Activated T-cell treated with anti-CD3 and anti-CD28 coated beads for 1 hour (primary cell): ENCODE results near the gene HMX1.

ENCODE experiments used
- DNase-seq: peaks from one replicate; pipeline ENCODE4 v3.0.0-alpha.2; 2020; ENCODE audit warnings: low read depth

The HMX1 gene

DNA sequence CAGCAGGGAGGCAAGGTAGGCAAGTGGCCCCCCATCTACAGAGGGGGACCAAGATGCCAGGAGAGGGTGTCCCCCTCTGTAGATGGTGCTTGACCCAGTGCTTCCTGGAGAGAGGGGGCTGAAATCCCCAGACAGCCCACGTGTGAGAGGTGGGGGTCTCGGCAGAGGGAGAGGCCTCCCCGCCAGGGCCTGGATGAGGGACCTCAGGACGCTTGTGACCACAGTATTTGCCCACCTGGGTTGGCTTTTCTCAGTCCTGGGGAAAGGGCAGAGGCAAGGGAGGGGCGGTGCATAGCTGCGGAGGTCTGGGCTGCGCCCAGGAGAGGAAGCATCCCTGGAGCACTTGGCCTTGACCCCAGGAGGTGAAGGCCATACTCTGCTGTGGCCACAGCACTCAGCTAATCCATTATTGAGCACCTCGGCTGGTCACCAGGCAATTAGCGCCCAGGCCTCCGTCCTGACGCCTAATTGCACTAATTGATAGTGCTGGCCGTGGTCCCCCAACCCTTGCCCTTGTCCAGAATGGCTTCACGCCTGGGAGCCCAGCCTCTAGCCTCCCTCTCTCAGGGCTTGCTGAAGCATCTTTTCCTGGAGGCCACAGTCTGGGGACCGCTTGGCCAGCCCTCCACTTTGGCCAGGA lies 30.7 kb downstream of the HMX1 start:
- no peak for DNase-seq

DNA sequence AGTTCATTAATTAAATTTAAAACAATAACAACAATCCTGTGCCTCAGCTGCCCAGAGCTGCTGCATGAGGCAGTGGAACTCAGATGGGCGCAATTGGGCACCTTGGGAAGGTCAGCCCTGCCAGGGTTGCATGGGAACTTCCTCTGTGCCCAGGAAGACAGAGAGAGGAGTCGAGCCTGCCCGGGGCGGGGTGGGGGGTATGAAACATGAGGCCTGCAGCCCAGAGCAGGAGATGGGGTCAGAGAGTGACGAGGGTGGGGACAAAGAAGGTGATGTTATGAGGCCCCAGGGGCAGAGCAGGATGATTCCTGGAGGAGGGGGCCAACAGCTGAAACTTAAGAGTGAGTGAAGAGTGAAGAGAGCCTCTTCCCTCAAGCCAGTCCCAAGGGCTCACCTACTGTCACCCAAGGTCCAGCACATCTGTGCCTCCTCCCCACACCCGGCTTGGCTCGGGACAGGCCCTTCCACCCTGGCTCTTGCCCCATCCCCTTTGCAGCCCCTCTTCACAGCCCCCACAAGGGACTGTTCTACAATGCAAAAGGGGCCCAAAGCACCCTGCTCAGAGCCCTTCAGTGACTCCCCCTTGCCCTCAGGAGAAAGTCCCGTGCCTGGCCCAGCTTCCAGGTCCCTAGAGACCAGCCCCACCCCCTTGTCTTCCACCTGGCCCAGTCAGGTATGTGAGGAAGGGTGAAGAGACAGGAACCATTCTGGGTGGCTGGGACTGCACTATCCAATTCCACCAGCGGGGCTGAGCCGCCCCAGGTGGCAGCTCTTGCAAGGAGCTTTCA lies 31.4 kb downstream of the HMX1 start:
- DNase-seq, result no peak

DNA sequence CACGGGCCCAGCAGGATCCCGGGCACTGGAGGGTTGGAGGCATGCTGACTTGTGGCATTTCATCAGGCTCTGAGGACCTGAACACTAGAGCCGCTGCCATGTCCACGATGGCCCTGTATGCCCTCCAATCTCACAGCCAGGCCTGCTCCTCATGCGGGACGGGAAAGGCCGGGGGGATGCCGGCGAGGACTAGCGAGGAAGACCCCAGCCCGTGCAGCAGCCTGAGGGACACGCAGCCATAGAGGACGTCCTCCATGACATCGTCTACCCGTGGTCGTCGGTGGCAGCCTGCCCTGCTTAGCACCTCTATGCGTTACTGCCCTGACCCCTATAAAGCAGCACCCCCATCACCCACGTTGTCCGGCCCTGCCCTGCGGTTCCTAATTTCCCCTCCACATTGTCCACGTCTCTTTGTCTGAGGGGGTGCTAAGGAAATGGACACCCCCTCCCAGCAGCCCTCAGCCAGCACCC lies 32.6 kb downstream of the HMX1 start:
- no peak for DNase-seq

DNA sequence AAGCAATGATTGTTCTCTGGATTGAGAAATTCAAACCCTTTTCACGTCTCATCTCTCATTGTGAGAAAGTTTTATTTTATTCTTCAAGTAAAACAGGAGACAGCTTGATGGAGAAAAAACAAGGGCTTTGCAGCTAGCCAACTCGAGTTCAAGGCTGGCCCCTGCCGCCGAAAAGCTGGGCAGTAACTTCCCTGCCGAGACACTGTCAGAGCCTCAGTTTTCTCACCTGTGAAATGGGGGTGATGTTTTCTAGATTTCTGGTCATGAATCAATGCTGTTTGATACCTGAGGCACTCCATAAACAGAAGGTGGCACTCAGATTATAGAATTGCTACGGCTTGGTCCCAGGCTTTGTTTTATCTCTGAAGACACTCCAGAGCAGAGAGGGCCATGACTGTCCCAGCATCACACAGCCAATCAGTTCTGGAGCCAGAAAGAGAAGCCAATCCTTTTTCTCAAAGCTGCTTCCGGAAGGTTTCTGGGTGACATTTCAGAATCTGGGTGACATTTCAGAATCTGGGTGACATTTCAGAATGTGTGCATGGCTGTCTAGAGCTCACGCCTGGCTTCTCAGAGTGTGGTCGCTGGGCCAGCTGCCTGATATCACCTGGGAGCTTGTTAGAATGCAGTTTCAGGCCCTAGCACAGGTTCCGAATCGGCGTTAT lies 33.2 kb downstream of the HMX1 start:
- DNase-seq, result no peak

DNA sequence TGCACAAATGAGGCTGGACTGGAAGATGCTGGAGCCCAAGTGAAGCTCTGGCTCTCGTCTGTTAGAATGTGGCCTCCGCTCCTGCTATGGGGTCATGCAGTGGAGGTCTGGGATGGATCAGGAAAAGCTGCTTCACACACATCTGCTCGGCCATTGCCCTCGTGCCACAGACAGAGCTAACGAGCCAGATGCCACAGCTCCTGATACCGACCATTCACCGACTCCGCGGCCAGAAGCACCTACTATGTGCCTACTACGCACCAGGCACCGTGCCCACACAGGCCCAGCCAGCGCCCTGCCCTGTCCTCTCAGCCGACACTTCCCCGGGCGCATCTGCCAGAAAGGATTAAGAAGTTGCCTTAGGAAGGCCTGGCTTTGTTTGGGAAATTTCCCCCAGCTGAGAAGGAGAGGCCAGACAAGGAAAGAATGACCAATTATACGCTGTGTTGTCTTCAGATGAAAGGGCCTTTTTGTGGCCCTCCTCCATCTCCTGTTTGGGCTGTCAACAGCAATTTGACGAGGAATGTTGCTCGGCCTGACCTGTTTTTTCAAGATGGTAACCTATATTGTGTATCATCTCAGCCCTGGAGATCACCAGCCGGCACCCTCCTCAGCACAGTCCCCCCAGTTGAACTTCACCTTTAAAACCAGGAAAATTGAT lies 34.3 kb downstream of the HMX1 start:
- DNase-seq, result no peak

DNA sequence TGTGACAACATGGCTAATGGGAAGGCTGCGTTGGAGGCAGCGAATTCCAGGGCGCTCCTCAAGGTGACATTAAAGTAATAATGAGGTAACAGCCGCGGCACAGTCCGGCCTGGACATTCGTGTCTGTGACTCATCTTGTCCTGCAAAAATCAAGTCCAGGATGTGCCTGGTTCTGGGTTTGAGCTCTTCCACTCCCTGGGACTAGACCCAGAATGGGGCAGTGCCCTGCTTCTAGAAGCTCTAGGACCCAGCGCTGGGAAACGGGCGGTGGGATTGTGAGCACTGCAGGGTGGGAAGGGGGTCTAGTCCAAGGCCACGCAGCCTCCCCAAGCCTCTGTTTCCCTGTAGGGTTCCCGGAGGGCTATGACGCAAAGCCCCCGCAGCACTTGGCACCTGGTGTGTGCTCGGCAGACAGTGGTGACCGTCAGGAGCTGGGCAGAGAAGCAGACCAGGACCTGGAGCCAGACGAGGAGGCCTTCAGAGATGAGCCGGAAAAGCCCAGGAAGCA lies 34.9 kb downstream of the HMX1 start:
- DNase-seq, result no peak

DNA sequence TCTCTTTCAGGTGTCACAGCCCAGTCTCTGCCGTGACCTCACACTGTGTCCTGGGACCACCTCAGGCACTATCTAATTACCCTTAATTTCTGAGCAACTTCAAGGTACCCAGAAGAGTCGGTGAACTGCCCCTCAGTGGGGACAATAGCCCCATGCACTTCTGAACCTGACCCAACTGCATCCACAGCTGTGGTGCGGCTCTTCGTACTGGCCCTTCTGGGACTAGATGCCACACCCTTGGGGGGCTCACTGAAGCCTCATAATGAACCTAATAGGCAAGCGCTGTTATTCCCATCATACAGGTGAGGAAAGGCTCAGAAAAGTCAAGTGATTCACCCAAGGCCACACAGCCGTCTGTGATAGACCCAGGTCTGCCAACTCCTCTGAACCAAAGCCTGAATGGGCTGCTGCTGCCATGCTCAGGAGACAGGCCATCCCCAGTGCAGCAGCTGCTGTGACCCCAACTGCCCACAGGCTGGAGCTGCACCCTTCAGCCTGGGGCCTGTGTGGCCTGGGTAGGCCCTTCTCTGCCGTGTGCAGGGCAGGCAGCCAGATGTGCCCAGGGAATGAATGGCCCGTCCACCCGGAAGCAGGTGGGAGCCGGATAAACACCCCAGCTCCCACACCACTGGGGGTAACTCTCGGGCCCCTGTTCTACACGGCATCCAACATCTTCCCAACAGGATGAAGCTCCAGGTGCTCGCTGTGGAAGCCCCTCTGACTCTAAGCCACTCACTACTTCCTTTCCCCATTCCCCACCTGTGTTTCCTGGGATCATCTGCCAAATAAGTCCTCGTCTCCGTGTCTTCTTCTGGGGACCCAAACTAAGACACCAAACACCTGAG lies 35.9 kb downstream of the HMX1 start:
- DNase-seq, result no peak

DNA sequence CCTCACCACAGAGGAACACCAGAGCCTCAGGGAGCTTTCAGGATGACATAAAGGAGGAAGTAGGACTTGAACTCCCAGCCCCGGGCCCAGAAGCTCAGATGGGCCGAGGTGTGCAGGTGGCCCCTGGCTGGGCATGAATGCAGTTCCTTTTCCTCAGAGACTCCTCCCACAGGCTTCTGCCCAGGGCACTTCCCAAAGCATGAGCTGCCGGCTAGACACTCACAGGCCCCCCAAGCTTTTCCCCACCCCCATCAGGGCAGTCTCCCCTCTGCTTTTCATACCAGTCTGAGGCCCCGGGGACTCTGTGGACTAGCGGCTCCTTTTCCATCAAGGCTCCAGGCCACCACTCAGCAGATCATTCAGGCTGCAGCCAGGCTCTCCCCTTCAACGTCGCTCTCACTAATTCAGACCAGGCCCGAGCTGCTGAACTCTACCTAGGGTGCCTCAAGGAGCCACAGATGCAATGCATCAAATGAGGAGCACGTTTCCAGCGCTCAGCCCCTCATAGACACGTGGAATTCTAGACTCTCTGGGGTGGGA lies 36.9 kb downstream of the HMX1 start:
- DNase-seq, result no peak

DNA sequence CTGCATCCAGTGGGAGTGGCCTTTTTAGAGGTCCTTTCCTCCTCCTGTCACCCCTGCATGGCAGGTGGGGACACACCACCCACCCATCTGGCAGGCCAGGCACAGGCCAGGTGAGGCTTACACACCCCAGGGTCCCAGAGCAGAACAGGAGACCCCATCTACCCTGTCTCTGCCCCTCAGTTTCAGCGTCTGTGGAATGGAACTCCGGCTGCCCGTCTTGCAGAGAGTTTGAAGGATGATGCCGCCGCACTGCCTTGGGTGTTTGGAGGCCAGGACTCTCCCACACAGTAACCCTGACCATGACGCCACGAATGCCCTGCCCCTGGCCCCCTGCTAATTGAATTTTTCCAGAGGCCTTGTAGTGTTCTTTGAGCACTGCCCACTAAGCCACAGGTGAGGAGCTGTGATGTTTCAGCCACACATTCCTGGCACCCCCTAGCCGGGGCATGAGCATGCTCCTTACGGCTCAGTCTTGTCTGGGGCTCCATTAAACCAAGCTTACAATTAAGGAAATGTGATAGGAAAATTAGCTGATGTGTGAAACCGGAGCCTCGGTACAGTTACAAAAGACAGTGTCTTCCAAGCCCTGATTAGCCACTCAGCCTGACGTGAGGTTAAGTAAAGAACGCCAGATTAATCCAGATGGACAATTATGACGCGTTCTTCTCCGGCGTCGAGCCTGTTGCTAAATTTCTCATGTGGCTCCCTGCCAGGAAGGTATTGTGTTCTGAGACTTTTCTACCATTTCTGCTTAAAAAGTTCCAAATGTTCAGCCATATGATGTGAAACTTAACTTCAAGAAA lies 39.3 kb downstream of the HMX1 start:
- DNase-seq, result no peak

DNA sequence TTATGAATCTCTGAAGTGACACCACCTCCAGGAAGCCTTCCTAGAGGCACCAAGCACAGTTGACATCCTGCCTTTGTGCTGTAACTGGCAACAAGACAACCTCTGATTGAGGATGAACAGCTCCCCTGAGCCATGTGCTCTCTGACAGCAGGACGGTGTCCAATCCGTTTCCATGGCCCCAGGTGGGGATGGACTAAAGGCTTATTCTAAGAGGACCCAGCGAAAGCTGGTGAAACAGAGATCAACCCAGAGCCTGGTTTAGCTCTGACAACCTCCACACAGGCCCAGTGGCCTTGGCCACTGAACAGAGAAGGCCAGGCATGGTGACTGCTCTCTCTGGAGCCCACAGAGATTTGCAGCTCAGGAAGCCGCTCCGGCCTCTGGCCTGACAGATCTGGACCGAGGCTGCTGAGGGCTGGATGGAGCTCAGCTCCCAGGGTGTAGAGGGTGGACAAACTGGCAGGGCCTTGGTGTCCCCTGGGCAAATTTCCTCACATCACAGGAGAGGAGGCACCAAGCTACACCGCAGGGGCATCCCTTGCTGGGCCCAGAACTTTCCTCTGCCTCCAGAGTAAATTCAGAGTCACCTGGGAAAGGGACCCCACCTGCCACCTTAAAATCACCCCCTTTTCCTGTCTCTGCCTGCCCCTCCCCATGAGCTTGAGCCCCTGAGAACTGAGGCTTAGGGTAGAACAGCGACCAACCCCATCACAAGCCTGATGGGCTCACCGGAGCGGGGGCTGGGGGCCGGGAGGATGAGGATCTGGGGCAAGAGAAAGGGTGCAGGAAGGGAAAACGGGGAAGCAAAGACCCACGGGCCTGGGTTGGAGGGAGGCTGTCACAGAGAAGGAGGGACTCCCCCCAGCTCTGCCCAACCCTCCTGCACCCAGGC lies 40.2 kb downstream of the HMX1 start:
- DNase-seq, result no peak

DNA sequence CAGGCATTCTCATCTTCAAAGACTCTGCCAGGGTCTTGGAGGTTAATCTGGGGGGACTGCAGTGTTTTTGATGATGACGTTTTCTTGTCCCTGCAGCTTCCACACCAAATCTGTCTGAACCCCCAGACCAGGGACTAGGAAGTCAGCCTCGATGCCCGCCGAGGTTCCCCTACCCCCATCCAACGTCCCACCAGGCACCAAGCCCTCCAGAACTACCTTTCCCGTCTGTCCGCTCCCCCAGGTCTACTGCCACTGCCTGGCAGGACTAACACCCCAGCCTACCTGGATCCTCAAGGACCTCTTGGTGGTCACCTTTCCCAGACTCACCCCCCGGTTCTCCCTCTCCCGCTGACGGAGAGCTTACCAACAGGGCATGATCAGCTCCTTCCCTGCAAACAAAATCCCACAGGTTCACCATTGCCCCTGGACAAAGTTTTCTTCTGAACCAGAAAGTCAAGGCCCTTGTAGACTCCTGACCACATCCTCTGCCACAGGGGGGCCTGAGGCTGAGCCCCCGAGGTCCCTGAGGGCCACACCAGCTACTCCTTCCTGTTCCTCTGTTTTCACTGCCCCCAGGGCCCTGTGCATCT lies 40.9 kb downstream of the HMX1 start:
- DNase-seq, result no peak

DNA sequence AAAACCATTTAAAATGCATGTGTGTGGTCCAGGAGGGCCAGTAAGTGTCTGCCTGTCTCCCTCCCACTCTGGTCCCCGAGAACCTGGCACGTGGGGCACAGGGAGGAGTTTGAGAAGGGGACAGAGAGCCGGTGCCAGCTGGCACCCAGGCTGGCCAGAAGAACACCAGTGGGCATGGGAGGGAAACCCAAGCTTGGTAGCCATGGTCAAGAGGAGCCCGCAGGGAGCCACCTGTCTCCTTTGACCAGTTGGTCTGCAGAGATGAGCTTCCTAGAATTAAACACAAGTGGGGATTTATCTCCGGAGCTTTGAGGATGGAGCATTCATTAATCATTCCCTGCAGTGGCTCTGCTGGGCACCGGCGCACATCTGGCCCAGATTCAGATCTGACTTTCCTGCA lies 41.6 kb downstream of the HMX1 start:
- DNase-seq, result no peak

DNA sequence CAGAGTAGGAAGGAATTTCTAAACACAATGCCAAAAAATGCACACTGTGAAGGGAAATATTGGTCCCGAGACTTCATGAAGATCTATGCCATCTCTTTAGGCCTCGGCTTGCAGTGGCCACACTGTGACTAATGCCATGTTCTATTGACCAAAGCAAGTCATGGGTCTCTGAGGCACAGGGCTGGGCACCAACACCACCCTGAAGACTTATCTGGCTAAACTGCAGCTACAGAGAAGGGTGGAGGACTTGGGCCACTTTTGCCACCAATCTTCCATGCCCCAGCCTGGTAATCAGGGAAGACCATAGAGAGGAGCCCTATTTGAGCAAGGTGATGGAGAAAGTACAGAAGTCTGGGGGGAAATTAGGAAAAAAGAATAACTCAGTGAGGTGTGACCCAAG lies 42.1 kb downstream of the HMX1 start:
- no peak for DNase-seq

DNA sequence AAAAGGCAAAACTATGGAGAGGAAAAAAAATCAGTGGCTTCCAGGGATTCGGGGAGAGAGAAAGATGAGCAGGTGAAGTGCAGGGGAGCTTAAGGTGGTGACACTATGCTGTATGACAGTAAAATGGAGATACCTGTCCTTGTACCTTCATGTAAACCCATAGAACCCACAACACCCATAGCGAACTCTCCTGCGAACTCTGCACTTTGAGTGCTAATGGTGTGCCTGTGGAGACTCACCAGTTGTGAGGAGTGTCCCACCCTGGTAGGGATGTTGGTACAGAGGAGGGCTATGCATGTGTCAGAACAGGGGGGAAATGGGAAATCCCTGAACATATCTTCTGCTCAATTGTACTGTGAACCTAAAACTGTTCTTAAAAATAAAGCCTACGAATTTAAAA lies 42.8 kb downstream of the HMX1 start:
- DNase-seq, result no peak

DNA sequence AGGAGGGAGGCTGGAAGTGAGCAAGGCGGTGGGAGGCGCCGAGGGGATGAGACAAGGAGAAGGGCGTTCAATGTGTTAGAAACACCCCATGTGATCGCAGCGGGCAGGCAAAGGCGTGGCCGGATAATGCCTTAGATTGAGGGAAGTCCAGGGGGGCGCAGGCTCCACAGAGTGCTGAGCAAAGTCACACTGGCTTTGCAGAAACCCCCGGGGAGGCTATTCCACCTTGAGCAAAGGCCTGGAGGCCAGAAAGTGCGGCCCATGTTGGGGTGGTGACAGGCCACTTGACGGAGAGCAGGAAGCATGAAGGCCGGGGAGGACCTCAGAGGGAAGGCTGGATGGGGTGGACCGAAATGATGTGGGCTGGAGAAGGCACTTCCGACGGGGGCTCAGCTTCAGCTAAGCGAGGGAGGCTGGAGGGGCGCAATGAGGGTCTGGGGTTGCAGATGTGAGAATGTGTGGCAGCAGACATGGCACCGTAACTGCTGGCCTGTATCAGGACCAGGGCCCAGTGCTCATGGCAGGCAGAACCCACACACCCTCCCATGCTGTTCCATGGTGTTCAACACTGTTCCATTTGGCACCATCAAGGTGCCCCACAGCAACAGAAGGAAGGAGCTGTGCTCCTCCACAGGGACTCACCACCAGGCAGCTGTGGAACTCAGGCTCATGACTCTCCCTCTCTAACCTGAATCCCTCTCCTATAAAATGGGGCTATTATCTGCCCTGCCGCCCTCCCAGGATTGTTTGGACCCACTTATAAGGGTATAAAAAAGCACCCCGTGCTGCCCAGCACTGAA lies 50.3 kb downstream of the HMX1 start:
- DNase-seq, result no peak

DNA sequence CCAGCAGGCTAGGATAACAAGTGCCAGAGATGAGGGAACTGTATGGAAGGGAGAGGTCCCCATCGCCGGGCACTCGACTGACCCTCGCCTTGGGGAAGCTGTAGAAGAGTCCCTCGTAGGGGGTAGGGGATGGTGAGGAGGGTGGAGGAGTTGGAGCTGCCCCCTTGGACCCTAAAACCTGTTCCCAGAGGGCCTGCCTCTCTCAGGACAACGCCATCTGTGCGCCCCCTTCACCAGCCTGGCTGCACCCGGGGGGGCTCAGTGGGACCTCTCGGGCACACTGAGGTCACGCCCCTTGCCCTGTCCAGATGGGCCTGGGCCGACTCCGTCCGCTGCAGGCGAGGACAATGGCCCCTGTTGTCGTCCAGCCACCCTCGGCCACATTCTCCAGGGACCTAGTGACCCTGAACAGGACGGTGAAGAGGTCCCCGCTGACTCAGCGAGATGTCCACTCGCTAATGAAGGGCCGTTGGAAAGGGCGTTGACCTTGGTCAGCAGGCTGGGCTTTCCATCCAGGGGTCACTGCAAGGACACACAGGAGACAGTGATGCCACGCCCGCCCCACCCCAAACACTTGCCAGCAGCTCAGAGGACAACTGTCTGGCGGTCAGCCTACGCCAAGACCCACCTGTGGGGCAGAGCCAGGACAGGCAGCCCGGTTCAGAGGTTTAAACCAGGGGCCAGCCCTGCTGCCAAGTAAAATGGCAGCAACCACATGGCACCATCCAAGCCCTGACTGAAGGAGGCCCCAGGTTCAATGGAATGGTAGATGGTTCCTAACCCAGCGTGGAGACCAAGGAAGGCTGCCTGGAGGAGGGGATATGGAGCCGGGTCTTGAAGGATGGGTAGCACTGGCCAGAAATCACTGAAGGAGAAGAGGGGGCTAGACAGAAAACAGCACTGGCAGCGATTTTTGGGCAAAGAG lies 51.2 kb downstream of the HMX1 start:
- no peak for DNase-seq
